Measurements from ENCODE around the gene OSTF1. TPM values are rescaled to one million over a fixed set of nuclear protein-coding genes. Genes with fewer than 3 reads are reported as not detected.

Gene OSTF1
- total RNA-seq, 2 donors from 2014 or later = 57.4 to 85.7 TPM

DNA sequence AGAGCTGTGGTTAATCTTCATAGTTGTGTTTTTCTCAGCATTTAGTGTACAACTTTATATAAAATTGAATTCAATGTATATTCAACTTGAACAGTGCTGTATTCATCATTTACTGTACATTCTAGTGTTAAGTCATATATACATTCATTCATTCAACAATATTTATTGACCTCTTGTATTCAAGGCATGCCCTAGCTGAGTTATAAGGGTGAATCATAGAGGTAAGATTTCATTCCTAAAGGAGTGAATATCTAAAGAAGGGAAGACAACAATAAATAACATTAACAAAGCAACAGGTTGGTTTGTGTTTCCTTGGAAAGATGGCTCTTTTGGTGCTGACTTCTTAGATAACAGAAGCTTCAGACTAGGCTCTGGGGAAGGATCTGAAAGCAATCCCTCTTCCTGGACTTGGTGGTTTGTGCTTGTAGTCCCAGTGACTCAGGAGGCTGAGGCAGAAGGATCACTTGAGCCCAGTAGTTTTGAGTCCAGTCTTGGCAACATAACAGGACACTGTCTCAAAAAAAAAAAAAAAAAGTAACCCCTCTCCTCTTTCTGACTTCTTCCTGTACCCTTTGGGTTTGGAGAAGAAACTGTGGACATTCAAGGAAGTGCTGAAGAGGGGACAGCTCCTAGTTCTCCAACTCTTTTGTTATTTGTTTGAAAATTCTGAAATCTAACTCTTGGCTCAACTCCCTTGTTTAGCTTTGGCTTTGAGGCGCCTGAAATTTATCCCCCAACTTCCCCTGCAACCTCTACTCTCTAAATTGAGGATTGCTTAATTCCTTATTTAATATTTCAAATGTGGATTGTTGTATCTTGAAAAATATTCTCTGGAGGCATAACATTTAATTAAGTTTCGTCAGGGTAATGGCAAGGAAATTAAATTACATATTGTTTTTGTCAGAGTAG, 80.2 kb downstream of the OSTF1 start:
- no peak overlapping the region for H3K4me3 ChIP-seq
- no peaks in the 10 kb centered on the region for H3K9me3 ChIP-seq
- H3K36me3 ChIP-seq = no peaks in the 10 kb centered on the region
- H3K4me1 ChIP-seq = no peaks in the 10 kb centered on the region
- H3K27me3 ChIP-seq = no peaks in the 10 kb centered on the region
- no peak overlapping the region for H3K9ac ChIP-seq (ENCODE audit: low read depth in 2 of 2, low read length in 2 of 2)
- DNase-seq = no peak
- intact Hi-C loops (cut with DNase I) = no loop called here
- TF ChIP-seq, protein P1, sequence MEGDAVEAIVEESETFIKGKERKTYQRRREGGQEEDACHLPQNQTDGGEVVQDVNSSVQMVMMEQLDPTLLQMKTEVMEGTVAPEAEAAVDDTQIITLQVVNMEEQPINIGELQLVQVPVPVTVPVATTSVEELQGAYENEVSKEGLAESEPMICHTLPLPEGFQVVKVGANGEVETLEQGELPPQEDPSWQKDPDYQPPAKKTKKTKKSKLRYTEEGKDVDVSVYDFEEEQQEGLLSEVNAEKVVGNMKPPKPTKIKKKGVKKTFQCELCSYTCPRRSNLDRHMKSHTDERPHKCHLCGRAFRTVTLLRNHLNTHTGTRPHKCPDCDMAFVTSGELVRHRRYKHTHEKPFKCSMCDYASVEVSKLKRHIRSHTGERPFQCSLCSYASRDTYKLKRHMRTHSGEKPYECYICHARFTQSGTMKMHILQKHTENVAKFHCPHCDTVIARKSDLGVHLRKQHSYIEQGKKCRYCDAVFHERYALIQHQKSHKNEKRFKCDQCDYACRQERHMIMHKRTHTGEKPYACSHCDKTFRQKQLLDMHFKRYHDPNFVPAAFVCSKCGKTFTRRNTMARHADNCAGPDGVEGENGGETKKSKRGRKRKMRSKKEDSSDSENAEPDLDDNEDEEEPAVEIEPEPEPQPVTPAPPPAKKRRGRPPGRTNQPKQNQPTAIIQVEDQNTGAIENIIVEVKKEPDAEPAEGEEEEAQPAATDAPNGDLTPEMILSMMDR (IDR thresholded peaks at IDR 0.05) = no peak
- H3K27ac ChIP-seq = no peak overlapping the region

DNA sequence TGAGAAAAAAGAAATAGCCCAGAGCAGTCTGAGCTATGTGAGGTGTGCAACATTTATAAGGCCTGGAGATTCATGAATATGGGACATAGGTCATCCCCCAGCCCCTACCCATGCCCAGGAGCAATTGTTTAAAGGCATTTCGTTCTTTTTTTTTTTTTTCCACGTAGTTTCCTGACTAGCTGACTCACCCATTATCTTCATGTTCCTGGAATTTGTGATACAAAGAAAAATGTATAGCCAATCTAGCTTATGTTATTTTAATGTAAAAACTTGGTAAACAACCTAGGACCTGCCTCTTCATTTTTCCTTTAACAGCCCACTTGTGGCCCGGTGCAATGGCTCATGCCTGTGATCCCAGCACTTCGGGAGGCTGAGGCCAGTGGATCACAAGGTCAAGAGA, 81.3 kb downstream of the OSTF1 start:
- Histone ChIP-seq H3K27me3 (no peaks in the 10 kb centered on the region), H3K9me3 (no peaks in the 10 kb centered on the region), H3K4me3 (no peak overlapping the region), H3K9ac (ENCODE audit: low read depth in 2 of 2, low read length in 2 of 2) (no peak overlapping the region), H3K27ac (no peak overlapping the region), H3K4me1 (no peaks in the 10 kb centered on the region), H3K36me3 (no peaks in the 10 kb centered on the region)
- TF ChIP-seq, protein P1 (IDR thresholded peaks at IDR 0.05) = no peak
- intact Hi-C loops (cut with DNase I) = no loop called here
- DNase-seq = no peak

DNA sequence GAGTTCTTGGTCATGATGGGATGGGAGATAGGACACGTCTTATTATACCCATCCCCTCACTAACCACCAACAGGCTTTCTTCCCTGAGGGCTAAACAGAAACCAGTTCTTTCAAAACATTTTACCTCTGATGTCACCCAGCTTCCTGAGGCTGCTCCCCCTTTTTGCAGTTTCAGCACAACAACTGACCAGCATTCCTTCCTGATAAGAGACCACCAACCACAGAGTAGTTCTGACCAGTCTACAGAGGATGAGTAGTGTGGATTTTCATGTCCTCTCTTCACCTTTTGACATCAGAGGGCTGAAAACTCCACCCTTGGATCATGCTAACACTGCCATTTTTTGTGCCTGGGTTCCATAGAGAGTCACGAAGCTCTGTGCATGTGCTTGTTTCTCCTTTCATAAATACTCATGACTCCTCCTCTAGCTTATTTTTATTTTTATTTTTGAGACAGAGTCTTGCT, 82.6 kb downstream of the OSTF1 start:
- TF ChIP-seq, protein P1 (IDR thresholded peaks at IDR 0.05) = no peak
- no peaks in the 10 kb centered on the region for H3K4me1 ChIP-seq
- no peak overlapping the region for H3K9ac ChIP-seq (ENCODE audit: low read depth in 2 of 2, low read length in 2 of 2)
- intact Hi-C loops (cut with DNase I) = no loop called here
- no peak for DNase-seq
- H3K9me3 ChIP-seq = no peaks in the 10 kb centered on the region
- no peak overlapping the region for H3K4me3 ChIP-seq
- no peak overlapping the region for H3K27ac ChIP-seq
- no peaks in the 10 kb centered on the region for H3K27me3 ChIP-seq
- no peaks in the 10 kb centered on the region for H3K36me3 ChIP-seq

DNA sequence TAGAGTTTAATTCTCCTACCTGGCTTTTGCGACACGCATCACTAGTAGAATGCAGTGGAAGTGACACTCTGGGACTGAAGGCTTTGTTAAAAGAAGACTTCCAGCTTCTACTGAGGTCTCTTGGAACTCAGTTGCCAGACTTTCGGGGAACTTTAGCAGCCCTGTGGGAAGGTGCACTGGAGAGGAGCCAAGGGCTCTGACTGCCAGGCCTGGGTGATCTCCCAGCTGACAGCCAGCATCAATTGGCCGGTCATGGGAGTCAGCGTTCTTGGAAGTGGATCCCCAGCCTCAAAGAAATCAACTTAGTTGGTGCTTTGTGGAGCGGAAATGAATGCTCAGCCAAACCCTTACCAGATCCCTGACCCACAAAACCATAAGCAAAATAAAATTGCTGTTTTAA, 87.1 kb downstream of the OSTF1 start:
- TF ChIP-seq, protein P1 (IDR thresholded peaks at IDR 0.05) = no peak
- H3K9ac ChIP-seq (ENCODE audit: low read depth in 2 of 2, low read length in 2 of 2) = no peak overlapping the region
- no peaks in the 10 kb centered on the region for H3K36me3 ChIP-seq
- no peaks in the 10 kb centered on the region for H3K9me3 ChIP-seq
- DNase-seq = no peak
- intact Hi-C loops (cut with DNase I) = no loop called here
- no peak overlapping the region for H3K27ac ChIP-seq
- no peaks in the 10 kb centered on the region for H3K4me1 ChIP-seq
- no peak overlapping the region for H3K4me3 ChIP-seq
- no peaks in the 10 kb centered on the region for H3K27me3 ChIP-seq

DNA sequence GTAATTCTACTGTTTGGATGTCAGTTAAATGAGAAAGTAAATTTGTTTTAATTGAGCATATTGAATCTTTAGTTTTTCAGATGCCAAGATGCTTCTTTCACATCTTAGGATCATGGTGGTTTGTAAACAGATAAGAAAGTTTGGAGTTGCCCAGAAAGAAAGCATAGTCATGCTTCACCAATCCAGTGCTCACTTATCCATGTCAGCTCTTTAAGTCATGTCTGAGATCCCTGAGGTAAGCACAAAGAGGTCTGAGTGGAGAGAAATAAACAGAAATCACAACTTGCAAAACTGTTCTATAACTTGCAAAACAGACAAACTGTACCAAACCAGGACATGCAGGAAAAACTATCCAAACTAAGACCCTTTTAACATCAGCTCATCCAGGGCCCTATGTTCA, 87.7 kb downstream of the OSTF1 start:
- TF ChIP-seq, protein P1 (IDR thresholded peaks at IDR 0.05) = no peak
- Histone ChIP-seq H3K27me3 (no peaks in the 10 kb centered on the region), H3K9me3 (no peaks in the 10 kb centered on the region), H3K4me1 (no peaks in the 10 kb centered on the region), H3K4me3 (no peak overlapping the region), H3K27ac (no peak overlapping the region), H3K36me3 (no peaks in the 10 kb centered on the region), H3K9ac (ENCODE audit: low read depth in 2 of 2, low read length in 2 of 2) (no peak overlapping the region)
- intact Hi-C loops (cut with DNase I) = no loop called here
- DNase-seq = no peak

Measured in colonic mucosa (tissue), 4 donors.